Glomerular visceral epithelial cell (primary cell): ENCODE data around the gene ASPHD2.
A peak's percentile ranks its signal among the peaks of the same experiment; 100 is the strongest.
"Not testable (repeated sequence)": the region's sequence is repeated elsewhere in the genome, so short reads cannot be mapped to it uniquely, and the experiment has no call there.

ENCODE experiments used
- DNase-seq: peaks from one replicate; pipeline ENCODE4 v3.0.0-alpha.2; 2016; ENCODE audit errors: extremely low spot score

Gene ASPHD2

DNA sequence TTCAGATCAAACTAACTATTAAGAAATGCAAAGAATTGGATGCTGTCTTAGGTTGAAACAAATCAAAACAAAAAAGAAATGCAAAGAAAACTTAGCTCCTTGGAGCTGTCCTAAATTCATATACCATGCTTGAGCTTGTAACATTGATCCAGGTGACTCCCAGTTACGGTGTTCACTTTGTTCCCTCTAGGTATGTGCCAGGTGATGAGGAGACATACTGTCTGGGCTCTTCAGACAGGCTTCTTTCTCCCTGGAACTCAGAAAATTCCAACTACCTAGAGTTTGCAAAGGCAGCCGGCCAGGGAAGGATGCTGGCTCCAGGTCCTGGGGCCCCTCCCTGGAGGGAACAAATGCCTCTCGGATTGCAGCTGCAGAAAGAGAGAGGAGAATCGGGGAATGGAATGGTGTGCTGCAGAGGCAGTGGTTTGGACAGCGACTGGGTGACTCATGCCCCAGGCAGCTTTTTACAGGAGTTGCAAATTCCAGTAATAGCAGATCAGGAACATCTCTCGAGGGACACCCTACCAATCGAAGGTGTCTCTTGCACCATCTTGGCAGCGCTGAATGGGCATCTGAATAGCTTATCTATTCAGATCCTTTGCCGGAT lies 12.3 kb upstream of the ASPHD2 start:
- peak; percentile 79 for DNase-seq

- peak; percentile 27 for DNase-seq
These were observed 11.7 kb upstream of the ASPHD2 start for GRCh38 chr22:26417406-26417805.

DNA sequence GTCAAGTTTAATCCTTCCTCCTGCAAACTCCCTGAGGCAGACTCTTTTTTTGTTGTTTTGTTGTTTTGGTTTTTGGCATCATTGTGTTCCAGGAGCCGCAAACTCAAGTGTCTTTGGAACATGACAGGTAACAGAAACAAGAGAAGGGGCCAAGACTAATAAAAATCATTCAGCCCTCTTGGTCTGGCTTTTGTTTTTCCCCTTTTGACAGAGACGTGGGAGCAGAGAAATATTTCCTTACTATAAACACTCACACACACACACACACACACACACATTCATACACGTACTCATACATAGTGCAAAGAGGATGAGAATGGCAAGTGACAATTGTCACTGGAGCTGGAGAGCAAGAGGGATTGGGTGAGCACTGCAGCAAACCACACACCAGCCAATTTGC lies 10.4 kb upstream of the ASPHD2 start:
- DNase-seq = no peak

DNA sequence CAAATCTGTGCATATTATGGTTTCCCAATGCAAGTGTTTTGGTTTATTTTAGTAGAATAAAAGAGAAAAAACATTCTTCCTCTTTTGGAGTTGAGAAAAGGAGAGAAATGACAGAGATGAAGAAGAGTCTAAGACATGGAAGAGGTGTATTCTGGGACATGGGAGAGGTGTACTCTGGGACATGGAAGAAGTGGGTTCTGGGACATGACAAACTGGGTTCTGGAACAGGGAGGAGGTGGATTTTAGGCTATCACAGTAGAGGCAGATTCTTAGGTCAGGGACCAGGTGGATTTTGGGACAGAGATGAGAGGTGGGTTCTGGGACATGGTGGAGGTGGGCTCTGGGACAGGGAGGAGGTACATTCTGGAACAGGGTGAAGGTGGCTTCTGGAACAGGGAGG lies 2.1 kb upstream of the ASPHD2 start:
- DNase-seq = no peak

GRCh38 chr22:26429458-26430286 lies 612 bp downstream of the ASPHD2 start:
- DNase-seq = no peak

GRCh38 chr22:26430600-26430999 lies 1.5 kb downstream of the ASPHD2 start:
- no peak for DNase-seq

GRCh38 chr22:26431261-26431995 lies 2.4 kb downstream of the ASPHD2 start:
- DNase-seq = peak; percentile 13

GRCh38 chr22:26432619-26433311 lies 3.7 kb downstream of the ASPHD2 start:
- DNase-seq = no peak

DNA sequence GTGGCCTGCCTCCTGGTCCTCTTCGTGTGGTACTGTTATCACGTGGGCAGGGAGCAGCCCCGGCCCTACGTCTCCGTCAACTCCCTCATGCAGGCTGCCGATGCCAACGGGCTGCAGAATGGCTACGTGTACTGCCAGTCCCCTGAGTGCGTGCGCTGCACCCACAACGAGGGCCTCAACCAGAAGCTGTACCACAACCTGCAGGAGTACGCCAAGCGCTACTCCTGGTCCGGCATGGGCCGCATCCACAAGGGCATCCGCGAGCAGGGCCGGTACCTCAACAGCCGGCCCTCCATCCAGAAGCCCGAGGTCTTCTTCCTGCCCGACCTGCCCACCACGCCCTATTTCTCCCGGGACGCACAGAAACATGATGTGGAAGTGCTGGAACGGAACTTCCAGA lies 4.7 kb downstream of the ASPHD2 start:
- DNase-seq = no peak

- DNase-seq = no peak
These were observed 6.5 kb downstream of the ASPHD2 start for GRCh38 chr22:26435327-26436093.

DNA sequence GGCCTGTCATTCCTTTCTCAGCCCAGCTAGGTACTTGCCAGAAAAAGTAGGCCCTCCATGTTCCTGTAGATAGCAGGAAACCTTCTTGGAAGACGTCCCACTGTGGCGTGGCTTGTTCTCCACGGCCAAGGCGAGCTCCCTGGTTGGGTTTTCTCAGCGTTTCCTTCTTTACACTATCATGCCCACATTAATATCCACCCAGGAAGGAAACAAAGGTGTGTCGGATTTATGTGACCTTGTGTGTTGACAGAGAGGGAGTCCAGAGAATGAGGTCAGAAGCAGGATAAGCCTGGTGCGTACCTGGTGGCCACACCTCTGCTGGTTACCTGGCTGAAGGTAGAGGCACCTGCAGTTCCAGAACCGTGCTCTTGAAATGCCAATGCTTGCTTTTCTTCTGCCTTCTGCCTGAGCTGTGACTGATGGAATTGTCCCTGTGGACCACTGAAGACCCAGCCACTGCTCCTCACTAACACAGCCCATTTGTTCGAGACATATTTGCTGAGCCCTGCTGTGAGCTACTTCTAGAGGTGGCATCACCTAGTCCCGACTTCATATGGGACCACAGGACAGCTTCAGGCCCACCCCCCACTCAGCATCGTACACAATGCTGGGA lies 7.9 kb downstream of the ASPHD2 start:
- DNase-seq = no peak

GRCh38 chr22:26437694-26438392 lies 8.8 kb downstream of the ASPHD2 start:
- DNase-seq = no peak

DNA sequence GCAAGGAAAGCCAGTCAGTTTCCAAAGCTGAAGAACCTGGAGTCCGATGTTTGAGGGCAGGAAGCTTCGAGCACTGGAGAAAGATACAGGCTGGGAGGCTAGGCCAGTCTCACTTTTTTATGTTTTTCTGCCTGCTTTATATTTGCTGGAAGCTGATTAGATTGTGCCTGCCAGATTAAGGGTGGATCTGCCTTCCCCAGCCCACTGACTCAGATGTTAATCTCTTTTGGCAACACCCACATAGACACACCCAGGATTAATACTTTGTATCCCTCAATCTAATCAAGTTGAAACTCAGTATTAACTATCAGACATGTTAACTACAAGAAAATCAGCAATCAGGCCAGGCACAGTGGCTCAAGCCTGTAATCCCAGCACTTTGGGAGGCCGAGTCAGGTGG lies 9.7 kb downstream of the ASPHD2 start:
- DNase-seq = not testable (repeated sequence)

DNA sequence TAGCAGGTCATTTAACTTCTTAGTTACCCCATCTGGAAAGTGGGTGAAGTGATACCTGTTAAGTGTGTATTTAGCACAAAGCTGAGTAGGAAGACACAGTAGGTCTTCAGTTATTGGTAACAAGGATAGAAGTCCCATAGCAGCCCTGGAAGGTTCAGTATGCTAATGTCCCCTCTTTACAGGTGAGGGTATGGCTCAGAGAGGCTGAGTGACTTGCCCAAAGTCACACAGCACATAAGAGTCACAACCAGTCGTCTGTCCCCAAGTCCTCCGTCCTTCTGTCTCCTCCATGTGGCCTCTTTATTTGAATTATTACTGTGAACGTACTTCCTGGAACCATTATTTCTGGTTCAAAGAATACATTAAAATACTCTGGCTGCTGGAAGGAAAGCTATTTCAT lies 10.5 kb downstream of the ASPHD2 start:
- no peak for DNase-seq

DNA sequence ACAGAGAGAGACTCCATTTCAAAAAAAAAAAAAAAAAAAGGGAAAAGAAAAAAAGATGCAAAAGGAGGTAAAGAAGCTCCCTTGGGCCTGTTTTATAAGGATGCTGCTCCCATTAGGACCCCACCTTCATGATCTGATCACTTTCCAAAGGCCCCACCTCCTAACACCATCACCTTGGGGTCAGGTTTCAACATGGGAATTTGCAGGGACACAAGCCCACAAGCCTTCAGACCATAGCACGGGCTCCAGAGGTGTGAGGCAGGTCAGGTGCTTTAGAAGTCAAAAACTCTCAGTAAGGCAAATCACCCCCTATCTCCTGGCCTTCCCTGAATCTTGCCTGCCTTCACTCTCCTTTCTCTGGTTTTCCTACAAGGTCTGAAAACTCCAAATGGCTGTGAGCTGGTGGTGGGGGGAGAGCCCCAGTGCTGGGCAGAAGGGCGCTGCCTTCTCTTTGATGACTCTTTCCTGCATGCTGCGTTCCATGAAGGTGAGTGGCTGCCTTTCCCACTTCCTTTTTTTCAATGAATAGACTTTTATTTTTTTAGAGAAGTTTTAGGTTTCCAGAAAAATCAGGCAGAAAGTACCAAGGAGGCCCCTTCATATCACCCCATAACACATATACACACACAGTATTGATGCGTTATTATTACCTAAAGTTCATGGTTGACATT lies 13.2 kb downstream of the ASPHD2 start:
- no peak for DNase-seq

GRCh38 chr22:26443901-26444690 lies 15.0 kb downstream of the ASPHD2 start:
- DNase-seq = no peak

- DNase-seq = no peak
These were observed 15.7 kb downstream of the ASPHD2 start for GRCh38 chr22:26444777-26445176.

GRCh38 chr22:26445577-26446275 lies 16.7 kb downstream of the ASPHD2 start:
- DNase-seq = no peak
